H1 (cell line): Measurements from ENCODE around the gene POU6F2. TPM values are rescaled to one million over a fixed set of nuclear protein-coding genes. Genes with fewer than 3 reads are reported as not detected.

ENCODE experiments used
- CTCF ChIA-PET: fragments of 300-600 bp; sonication (Branson Sonifier 250); formaldehyde crosslinking; loops from one replicate; lab custom pipeline; 2021; ENCODE audit not compliant: partially characterized antibody; lab: Charles Lee
- POLR2A ChIA-PET: fragments of 300-600 bp; sonication (Branson Sonifier 250); formaldehyde crosslinking; loops from one replicate; lab custom pipeline; 2021; ENCODE audit warnings: inconsistent platforms; ENCODE audit not compliant: partially characterized antibody; lab: Charles Lee
- DNase-seq, 2 experiments: peaks; one replicate each; pipeline versions ENCODE4 v3.0.0 to v3.0.0-alpha.2; 2010 to 2022; ENCODE audit warnings: low spot score in 2 of 2, low read depth in 1 of 2, mixed read lengths in 1 of 2
- FAIRE-seq: peaks from 2 replicates; lab custom pipeline; 2011; peaks lifted over from hg19 to GRCh38; lab: Jason Lieb, UNC
- H2AFZ ChIP-seq: 2 replicates; pipeline ENCODE4 v1.8.1; 2012; ENCODE audit warnings: low read length, inconsistent platforms
- H2AK5ac ChIP-seq: 2 replicates; pipeline ENCODE4 v1.6.1; 2013; ENCODE audit warnings: low read depth, low read length
- H2BK120ac ChIP-seq: replicated peaks from 2 replicates; pipeline ENCODE3; 2013; ENCODE audit warnings: low read depth, low read length, inconsistent platforms
- H2BK12ac ChIP-seq: 2 replicates; pipeline ENCODE4 v1.6.1; 2013; ENCODE audit warnings: low read depth, low read length
- H2BK15ac ChIP-seq: 2 replicates; pipeline ENCODE4 v1.6.1; 2013; ENCODE audit warnings: low read length
- H2BK20ac ChIP-seq: 2 replicates; pipeline ENCODE4 v1.6.1; 2013; ENCODE audit warnings: low read length
- H2BK5ac ChIP-seq: 2 replicates; pipeline ENCODE4 v1.6.1; 2013; ENCODE audit warnings: low read depth, low read length
- H3K14ac ChIP-seq: 2 replicates; pipeline ENCODE4 v1.6.1; 2013; ENCODE audit warnings: inconsistent platforms; ENCODE audit not compliant: insufficient read length
- H3K18ac ChIP-seq: 2 replicates; pipeline ENCODE4 v1.6.1; 2013; ENCODE audit warnings: low read length; ENCODE audit errors: extremely low read depth
- H3K23ac ChIP-seq: 2 replicates; pipeline ENCODE4 v1.6.1; 2013; ENCODE audit warnings: inconsistent platforms; ENCODE audit not compliant: insufficient read length
- H3K23me2 ChIP-seq: 2 replicates; pipeline ENCODE4 v1.6.1; 2013; ENCODE audit warnings: low read depth, low read length
- H3K27ac ChIP-seq: 2 replicates; pipeline ENCODE4 v1.6.1; 2011; ENCODE audit warnings: low read depth, low read length, inconsistent platforms
- H3K27me3 ChIP-seq, 4 experiments: replicated peaks in 1 of 4; 1 replicate in 1 of 4; 2 replicates in 3 of 4; pipeline versions ENCODE4 v1.6.1 to v1.8.1; 2011 to 2013; ENCODE audit warnings: low read length in 3 of 4, mild to moderate bottlenecking in 3 of 4, inconsistent platforms in 2 of 4, mixed read lengths in 2 of 4, moderate library complexity in 1 of 4; ENCODE audit not compliant: control insufficient read depth in 3 of 4, insufficient read depth in 3 of 4; ENCODE audit errors: extremely low read depth in 1 of 4
- H3K36me3 ChIP-seq, 4 experiments: 2 replicates each; pipeline versions ENCODE4 v1.6.1 to v1.8.1; 2011 to 2013; ENCODE audit warnings: mild to moderate bottlenecking in 4 of 4, low read length in 3 of 4, moderate library complexity in 2 of 4, control low read depth in 1 of 4, inconsistent platforms in 1 of 4; ENCODE audit not compliant: insufficient read depth in 4 of 4, control insufficient read depth in 2 of 4
- H3K4ac ChIP-seq: replicated peaks from 2 replicates; pipeline ENCODE3; 2013; ENCODE audit warnings: low read length, low read depth, mixed read lengths, inconsistent platforms; ENCODE audit not compliant: insufficient read length
- H3K4me1 ChIP-seq, 4 experiments: replicated peaks in 1 of 4; 1 replicate in 1 of 4; 2 replicates in 3 of 4; pipeline versions ENCODE4 v1.6.1 to v1.8.1; 2011 to 2013; ENCODE audit warnings: low read length in 3 of 4, inconsistent platforms in 2 of 4, mixed read lengths in 1 of 4; ENCODE audit not compliant: insufficient read depth in 4 of 4, control insufficient read depth in 3 of 4
- H3K4me2 ChIP-seq, 2 experiments: 2 replicates each; pipeline versions ENCODE4 v1.6.1 to v1.8.1; 2011 to 2013; ENCODE audit warnings: low read depth in 2 of 2, low read length in 2 of 2, control low read depth in 1 of 2, inconsistent platforms in 1 of 2, mild to moderate bottlenecking in 1 of 2; ENCODE audit not compliant: insufficient read depth in 1 of 2
- H3K4me3 ChIP-seq, 4 experiments: fragments of 200-600, 300-600 bp in 1 of 4; sonication (generic), shearing (Covaris generic), sonication (Bioruptor Twin) in 1 of 4; 2 replicates each; pipeline versions ENCODE4 v1.5.1 to v1.8.1; 2011 to 2016; ENCODE audit warnings: low read length in 4 of 4, low read depth in 3 of 4, control low read depth in 2 of 4, inconsistent platforms in 2 of 4, mild to moderate bottlenecking in 2 of 4, mixed read lengths in 1 of 4, moderate library complexity in 1 of 4; ENCODE audit not compliant: insufficient read depth in 2 of 4; ENCODE audit errors: extremely low read depth in 1 of 4
- H3K56ac ChIP-seq: replicated peaks from 2 replicates; pipeline ENCODE3; 2013; ENCODE audit warnings: low read depth, mild to moderate bottlenecking, mixed read lengths, low read length, inconsistent platforms; ENCODE audit not compliant: insufficient read length
- H3K79me1 ChIP-seq: 2 replicates; pipeline ENCODE4 v1.6.1; 2013; ENCODE audit warnings: low read depth, low read length, control low read depth
- H3K79me2 ChIP-seq, 2 experiments: 2 replicates each; pipeline versions ENCODE4 v1.6.1 to v1.8.1; 2012 to 2013; ENCODE audit warnings: low read length in 2 of 2, mild to moderate bottlenecking in 2 of 2, inconsistent platforms in 1 of 2; ENCODE audit not compliant: insufficient read depth in 2 of 2, control insufficient read depth in 1 of 2
- H3K9ac ChIP-seq, 4 experiments: replicated peaks in 1 of 4; 1 replicate in 1 of 4; 2 replicates in 3 of 4; pipeline versions ENCODE4 v1.6.1 to v1.8.1; 2011 to 2013; ENCODE audit warnings: low read depth in 3 of 4, low read length in 3 of 4, control low read depth in 2 of 4, mild to moderate bottlenecking in 2 of 4, moderate library complexity in 2 of 4, inconsistent platforms in 1 of 4; ENCODE audit errors: extremely low read depth in 1 of 4
- H3K9me3 ChIP-seq, 2 experiments: 2 replicates each; pipeline versions ENCODE4 v1.6.1 to v1.8.1; 2012 to 2013; ENCODE audit warnings: mild to moderate bottlenecking in 2 of 2, moderate library complexity in 2 of 2, control low read depth in 1 of 2, inconsistent platforms in 1 of 2, low read depth in 1 of 2, low read length in 1 of 2, mixed read lengths in 1 of 2; ENCODE audit not compliant: insufficient read depth in 2 of 2
- H4K20me1 ChIP-seq, 2 experiments: replicated peaks in 1 of 2; 2 replicates each; pipeline versions ENCODE3 to v1.8.1; 2011 to 2013; ENCODE audit warnings: inconsistent platforms in 2 of 2, low read length in 2 of 2, mild to moderate bottlenecking in 1 of 2; ENCODE audit not compliant: insufficient read depth in 2 of 2, control insufficient read depth in 1 of 2
- H4K5ac ChIP-seq: 2 replicates; pipeline ENCODE4 v1.6.1; 2013; ENCODE audit warnings: low read length, low read depth, mixed read lengths, inconsistent platforms; ENCODE audit not compliant: insufficient read length
- H4K8ac ChIP-seq: 2 replicates; pipeline ENCODE4 v1.8.0; 2013; ENCODE audit warnings: mild to moderate bottlenecking, moderate library complexity, low read length, inconsistent platforms; ENCODE audit not compliant: insufficient read depth; ENCODE audit errors: extremely low read depth
- H4K91ac ChIP-seq: replicated peaks from 2 replicates; pipeline ENCODE3; 2013; ENCODE audit warnings: low read length, mixed read lengths, inconsistent platforms; ENCODE audit not compliant: insufficient read length
- EGR1 ChIP-seq: IDR thresholded peaks from 2 replicates; pipeline ENCODE4 v1.6.1; 2011; ENCODE audit warnings: low read depth, low read length, borderline replicate concordance
- TAF1 ChIP-seq: IDR thresholded peaks from 2 replicates; pipeline ENCODE4 v1.6.1; 2011; ENCODE audit warnings: mild to moderate bottlenecking, low read depth, low read length
- USF2 ChIP-seq: IDR thresholded peaks from 2 replicates; pipeline ENCODE4 v1.6.1; 2011; ENCODE audit warnings: low read length, improper control_type of control experiment
- WGBS, 2 experiments: shearing (Covaris generic) in 1 of 2; methylation state at CpG; one replicate each; pipeline versions ENCODE4 v1.1.6 to v1.1.7; 2013 to 2015; ENCODE audit warnings: low lambda C conversion rate in 2 of 2, mixed read lengths in 2 of 2, inconsistent platforms in 1 of 2, low coverage in 1 of 2, missing lambda C conversion rate in 1 of 2; ENCODE audit not compliant: insufficient replicate concordance in 2 of 2, insufficient coverage in 1 of 2, insufficient read length in 1 of 2; ENCODE audit errors: extremely low coverage in 1 of 2, missing lambda C conversion rate in 1 of 2; 5-methylcytosine and 5-hydroxymethylcytosine counted together
- polyA plus RNA-seq, 7 experiments: library from polyadenylated mRNA; depleted of rRNA in 3 of 7; stranded (reverse) in 5 of 7; unstranded in 2 of 7; fragments of >200 nt in 5 of 7; fragments of 200-250 nt in 2 of 7; gene quantifications; 1 replicate in 5 of 7; 2 replicates in 1 of 7; 4 replicates in 1 of 7; pipeline versions ENCODE4 v1.2.1 to v1.2.3, GENCODE V29; 2011 to 2013; ENCODE audit warnings: missing spikeins in 2 of 7, mixed read lengths in 2 of 7
- total RNA-seq: library from RNA; stranded (reverse); fragmentation: NEBNext Ultra II Directional; extraction: Animal tissue kit (Norgen Biotek cat#: 25700); gene quantifications from 2 replicates; pipeline ENCODE4 v1.2.1, GENCODE V29; 2021

Gene POU6F2
- total and polyA plus RNA-seq, 2 of the 8 experiments (the other 6 are each of a cell fraction or from before 2014, with no cell fraction given): 1.1 to 2.0 TPM

DNA sequence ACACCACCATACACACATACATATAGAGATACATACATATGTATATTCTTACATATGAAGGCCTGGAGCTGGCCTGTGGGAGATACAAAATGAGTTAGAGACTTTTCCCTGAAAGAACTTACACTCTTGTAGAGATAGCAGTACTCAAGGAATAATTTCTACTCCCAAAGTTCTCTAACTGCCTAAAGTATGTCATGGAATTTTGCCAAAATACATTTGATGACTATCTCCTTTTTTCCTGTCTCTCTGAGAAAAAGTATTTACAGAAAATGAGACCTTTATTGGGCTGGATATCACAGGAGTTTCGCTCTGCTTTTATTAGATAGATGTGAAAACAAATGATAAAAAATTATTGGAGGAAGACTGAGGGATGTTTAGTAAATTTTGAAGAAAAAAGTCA is 220.1 kb downstream of the POU6F2 start:
- 86% methylated on average over 1 of the region's 1 CpG; no CpG with 5 or more reads in 1 of the 2 experiments for WGBS, 2 experiments
- no peak overlapping the region for H3K4me2 ChIP-seq
- TF ChIP-seq TAF1: no peak
- no peak for TF ChIP-seq EGR1
- TF ChIP-seq USF2: no peak
- TF ChIP-seq, all 59 proteins: peak for 0
- no peak overlapping the region for H2AK5ac ChIP-seq
- H3K79me2 ChIP-seq: no peaks in the 10 kb centered on the region
- H3K18ac ChIP-seq: no peak overlapping the region
- H2BK15ac ChIP-seq: no peak overlapping the region
- no peak overlapping the region for H4K91ac ChIP-seq
- H2BK20ac ChIP-seq: no peak overlapping the region
- no peaks in the 10 kb centered on the region for H3K79me1 ChIP-seq
- H2BK12ac ChIP-seq: no peak overlapping the region
- H3K14ac ChIP-seq: no peak overlapping the region
- no peaks in the 10 kb centered on the region for H3K36me3 ChIP-seq
- no peak overlapping the region for H3K56ac ChIP-seq
- no peak for FAIRE-seq
- H4K20me1 ChIP-seq: no peaks in the 10 kb centered on the region
- no peak overlapping the region for H3K9ac ChIP-seq
- H3K9me3 ChIP-seq: no peaks in the 10 kb centered on the region
- ChIA-PET POLR2A (no interaction called here), CTCF (no interaction called here)
- peaks cover 0 to 7% (median 4%) of the 10 kb centered on the region in 4 experiments; a peak in 2 of 7 replicates for H3K4me1 ChIP-seq
- DNase-seq: no peak
- no peak overlapping the region for H3K4me3 ChIP-seq
- H3K27me3 ChIP-seq: no peaks in the 10 kb centered on the region
- H3K27ac ChIP-seq: no peak overlapping the region
- no peak overlapping the region for H4K8ac ChIP-seq
- no peak overlapping the region for H4K5ac ChIP-seq
- H2AFZ ChIP-seq: no peak overlapping the region
- no peak overlapping the region for H3K23ac ChIP-seq
- H3K4ac ChIP-seq: no peak overlapping the region
- no peak overlapping the region for H2BK120ac ChIP-seq
- H3K23me2 ChIP-seq: no peaks in the 10 kb centered on the region
- no peak overlapping the region for H2BK5ac ChIP-seq
